SIG-M5 treated with dmso at 0.1 percent for 504 hours (cell line): ENCODE data around the gene SHOC2.
A peak's percentile ranks its signal among the peaks of the same experiment; 100 is the strongest.
"Not testable (repeated sequence)": the region's sequence is repeated elsewhere in the genome, so short reads cannot be mapped to it uniquely, and the experiment has no call there.

Experiments used
- DNase-seq: peaks from one replicate; lab custom pipeline; 2025; ENCODE audit not compliant: unreplicated experiment; lab: John Stamatoyannopoulos, UW

SHOC2 gene

DNA sequence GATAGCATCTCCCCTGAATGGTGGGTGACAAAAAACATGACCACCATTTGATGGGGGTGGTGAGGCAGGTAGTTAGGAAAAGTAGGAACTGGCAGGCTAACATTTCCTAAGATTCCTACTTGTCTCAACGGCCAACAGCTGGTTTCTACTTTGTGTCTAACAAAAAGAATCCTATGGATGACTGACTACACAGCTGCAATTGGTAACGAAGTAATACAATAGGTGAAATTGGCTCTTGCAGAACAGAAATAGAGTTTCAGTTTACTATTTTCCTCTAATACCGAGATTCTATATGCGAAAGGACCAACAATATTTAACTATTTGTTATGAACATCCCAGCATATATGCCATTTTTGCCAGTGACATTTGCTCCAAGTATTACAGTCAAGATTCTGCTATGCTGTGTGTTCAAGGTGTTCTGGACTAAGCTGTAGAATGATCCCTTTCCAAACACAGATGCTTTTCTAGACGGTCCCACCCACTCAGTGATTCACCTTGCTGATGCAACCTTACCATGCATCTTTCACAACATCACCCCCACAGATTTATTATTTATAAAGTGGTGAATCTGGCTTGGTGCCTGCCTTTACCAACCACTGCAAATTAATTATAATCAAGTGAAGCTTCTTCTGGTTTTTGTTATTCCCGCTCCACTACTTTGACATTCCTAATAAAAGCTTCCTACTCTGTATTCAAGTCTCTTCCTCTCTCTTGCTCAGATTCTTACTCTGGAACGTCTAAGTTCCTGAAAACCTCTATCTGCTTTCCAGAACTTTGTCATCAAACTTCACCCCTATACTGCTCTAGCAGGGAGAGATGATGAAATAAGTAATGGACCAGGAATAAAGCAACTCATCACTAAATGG, 17.2 kb upstream of the SHOC2 start:
- no peak for DNase-seq

DNA sequence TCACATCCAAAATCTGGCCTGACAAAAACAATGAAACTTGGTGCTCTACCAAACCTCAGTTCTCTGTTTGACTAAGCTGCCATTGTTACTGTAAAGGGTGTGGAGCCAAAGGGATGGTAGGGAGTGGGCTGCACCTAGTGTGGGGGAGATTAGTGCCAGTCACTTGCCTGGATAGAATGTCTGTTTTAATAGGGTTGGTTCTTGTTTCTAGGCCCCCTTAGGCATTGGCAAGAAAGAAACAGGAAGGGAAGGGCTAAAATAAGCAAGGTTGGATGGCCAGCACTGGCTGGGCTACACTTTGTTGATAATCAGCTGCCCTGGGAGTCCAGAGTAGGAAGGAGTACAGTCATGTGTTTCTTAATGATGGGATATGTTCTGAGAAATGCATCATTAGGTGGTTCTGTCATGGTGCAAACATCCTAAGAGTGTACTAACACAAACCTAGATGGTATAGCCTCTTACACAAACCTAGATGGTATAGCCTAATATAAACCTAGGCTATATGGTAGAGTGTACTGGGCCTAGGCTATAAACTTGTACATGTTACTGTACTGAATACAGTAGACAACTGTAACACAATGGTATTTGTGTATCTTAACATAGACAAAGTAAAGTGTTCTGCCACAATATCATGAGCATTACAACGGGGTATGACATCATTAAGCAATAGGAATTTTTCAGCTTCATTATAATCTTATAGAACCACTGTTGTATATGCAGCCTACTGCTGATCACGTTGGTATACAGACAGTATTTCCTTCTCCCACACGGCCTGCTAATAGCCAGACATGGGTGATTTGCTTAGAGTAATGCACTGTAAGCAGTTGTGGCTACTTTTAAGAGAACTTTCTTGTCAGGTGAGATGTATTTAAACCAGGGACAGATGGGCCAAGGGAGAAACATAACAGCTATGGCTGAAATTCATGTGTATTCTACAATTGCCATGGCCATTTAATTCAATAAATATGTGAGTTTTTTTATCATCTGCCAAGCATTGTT, 15.8 kb upstream of the SHOC2 start:
- no peak for DNase-seq

DNA sequence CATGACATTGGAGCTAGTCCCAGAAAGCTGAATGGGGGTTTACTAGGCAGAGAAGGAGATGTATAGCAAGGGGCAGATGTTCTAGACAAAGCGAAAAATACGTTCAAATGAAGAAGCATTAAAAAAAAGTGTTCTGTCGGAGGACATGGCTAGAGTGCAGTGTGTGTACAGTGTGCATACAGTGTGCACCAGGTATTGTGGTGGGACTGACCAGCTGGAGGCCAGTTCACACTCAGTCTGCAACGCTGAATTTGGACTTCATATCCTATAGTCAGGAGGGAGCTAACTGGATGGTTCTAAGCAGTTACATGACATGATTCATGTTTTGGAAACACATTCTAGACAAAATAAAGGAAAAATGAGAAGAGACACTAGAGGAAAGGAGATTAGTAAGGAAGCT, 9.3 kb upstream of the SHOC2 start:
- no peak for DNase-seq

DNA sequence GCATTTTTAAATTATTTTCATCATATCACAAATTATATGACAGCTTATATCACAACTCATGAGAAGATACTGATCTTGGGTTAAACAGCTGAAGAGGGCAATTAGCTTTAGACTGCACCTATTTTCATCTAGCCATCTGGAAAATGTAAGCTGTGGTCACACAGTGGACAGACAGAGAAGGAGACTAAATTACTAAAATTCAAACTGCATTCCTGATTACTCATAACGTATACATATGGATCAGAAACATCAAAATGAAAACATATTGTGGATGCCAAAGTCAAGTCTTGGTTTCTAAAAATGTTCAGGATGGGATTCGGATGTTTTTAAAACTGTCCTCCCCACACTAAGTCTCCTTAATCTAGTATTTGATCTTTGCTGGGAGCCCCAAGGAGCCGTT, 7.0 kb upstream of the SHOC2 start:
- DNase-seq, result no peak

DNA sequence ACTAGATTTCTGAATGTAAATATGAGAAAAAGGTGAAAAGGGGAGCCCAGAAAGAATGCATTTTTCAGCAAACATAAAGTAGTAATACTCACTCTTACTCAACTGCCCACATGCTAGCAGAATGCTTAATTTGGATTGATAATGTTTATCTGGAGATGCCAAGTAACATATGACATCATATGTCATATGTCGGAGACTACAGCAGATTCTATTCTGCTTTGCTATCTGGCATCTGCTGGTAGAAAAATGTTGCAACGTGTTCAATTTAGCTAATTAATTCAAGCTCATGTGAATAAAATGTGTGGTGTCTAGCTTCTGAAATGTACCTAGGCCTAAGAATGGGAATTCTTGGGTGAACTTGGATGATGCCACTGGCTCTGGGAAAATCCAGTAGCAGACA, 5.0 kb upstream of the SHOC2 start:
- no peak for DNase-seq

DNA sequence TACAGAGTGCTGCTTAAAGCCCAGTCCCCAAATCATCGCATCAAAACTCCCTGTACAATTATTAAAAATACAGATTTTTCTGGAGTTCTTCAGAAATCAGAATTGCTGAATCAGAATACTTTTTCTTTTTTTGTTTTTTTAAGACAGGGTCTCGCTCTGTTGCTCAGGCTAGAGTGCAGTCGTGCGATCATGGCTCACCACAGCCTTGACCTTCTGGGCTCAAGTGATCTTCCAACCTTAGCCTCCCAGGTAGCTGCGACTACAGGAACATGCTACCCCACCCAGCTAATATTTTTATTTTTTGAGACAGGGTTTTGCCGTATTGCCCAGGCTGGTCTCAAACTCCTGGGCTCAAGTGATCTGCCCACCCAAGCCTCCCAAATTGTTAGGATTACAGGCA, 4.4 kb upstream of the SHOC2 start:
- no peak for DNase-seq

DNA sequence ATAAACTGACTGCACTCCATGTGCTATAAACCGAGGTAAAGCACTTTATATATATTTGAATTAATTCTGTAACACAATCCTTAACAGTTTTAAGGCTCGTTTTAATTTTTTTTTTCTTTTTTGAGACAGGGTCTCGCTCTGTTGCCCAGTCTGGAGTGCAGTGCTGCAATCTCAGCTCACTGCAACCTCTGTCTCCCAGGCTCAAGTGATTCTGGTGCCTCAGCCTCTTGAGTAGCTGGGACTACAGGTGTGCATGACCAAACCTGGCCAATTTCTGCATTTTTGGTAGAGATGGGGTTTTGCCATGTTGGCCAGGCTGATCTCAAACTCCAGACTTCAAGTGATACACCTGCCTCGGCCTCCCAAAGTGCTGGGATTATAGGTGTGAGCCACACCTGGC, 3.8 kb upstream of the SHOC2 start:
- not testable (repeated sequence) for DNase-seq

DNA sequence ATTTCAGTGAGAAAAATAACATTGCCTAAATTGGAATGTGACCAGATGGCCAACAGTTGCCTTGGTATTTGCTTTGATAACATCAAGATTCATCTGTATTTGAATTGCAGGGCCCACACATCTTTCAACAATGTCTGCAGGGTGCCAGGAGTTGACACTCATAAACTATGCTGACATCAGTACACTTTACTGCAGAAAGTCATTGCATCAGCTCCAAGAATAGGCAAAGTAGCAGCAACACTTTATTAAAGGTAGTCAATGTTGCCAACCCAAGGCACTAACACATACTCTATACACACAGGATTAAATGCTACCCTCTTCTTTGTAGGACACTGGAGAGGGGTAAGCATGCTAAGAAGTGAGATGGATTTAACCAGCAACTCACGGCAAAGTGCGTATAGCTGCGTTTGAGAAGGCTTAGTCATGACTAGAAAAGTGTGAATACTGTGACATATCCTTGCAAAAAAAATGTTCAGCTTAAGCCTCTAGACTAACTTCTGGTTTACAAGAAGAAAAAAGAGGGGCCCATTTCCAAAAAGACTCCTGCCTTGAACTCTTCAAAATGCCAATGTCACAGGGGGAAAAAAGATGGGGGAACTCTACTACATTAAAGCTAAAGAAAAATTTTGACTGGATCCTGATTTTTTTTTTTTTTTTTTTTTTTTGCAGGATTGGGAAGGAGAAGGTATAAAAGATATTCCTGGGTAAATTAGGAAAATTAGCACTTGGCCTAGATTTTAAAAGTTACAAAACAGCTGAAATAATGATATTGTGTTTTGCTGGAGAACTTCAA, 2.7 kb upstream of the SHOC2 start:
- peak; percentile 31 for DNase-seq

DNA sequence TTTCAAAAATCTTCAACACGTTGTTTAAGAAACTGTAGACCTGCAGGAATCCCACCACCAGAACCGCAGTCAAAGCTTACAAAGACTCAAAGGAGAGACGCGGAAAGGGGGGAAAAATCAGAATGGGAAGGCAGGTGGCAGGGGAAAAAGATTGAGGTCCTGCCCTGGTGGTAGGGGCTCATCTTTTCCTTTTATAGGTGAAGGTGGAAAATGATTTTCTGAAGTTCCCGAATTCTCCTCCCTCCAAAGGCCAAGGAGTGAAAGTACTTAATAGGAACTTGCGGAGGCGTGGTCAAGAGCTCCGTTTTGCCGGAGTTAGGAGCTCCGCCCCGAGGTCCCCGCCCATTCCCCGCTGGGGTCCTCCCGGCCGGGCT, 1.1 kb upstream of the SHOC2 start:
- peak; percentile 85 for DNase-seq

DNA sequence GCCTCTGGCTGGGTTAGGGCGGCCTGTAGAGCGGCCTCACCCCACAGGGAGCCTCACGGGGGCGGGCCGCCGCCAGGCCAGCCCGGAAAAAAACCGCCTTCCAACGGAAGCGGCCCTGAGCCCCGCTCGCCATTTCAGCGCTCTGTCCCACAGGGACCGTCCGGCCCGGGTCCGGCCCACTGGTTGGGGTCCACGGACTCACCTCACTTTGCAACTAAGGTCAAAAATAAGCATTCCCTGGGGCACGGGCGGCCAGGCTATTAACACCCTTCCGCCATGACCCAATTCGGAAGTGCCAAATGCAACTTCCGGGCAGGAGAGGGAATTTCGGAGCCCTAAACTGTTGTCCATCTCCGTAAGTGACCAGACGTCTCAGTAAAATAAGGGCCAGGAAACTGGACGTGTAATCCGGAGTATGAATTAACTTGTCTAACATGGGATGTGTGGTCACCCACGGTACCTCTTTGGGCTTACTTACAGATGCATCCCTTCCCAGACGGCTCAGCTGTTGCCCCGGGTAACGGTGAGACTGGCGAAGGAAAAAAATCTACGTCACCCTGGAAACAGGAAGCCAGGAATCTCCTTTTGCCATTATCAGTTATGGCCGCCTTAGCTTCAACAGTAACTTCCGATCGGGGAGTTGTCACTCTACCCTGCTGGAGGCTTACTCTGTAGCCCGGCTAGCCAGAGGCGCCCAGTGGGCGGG, 608 bp upstream of the SHOC2 start, which contains the start of gene BBIP1:
Gene BBIP1, minus strand, starts transcription at position 538 of the 706 bp plus-strand sequence. CDS start 1,023 bp downstream, outside the sequence.
- DNase-seq, result peak; percentile 99

DNA sequence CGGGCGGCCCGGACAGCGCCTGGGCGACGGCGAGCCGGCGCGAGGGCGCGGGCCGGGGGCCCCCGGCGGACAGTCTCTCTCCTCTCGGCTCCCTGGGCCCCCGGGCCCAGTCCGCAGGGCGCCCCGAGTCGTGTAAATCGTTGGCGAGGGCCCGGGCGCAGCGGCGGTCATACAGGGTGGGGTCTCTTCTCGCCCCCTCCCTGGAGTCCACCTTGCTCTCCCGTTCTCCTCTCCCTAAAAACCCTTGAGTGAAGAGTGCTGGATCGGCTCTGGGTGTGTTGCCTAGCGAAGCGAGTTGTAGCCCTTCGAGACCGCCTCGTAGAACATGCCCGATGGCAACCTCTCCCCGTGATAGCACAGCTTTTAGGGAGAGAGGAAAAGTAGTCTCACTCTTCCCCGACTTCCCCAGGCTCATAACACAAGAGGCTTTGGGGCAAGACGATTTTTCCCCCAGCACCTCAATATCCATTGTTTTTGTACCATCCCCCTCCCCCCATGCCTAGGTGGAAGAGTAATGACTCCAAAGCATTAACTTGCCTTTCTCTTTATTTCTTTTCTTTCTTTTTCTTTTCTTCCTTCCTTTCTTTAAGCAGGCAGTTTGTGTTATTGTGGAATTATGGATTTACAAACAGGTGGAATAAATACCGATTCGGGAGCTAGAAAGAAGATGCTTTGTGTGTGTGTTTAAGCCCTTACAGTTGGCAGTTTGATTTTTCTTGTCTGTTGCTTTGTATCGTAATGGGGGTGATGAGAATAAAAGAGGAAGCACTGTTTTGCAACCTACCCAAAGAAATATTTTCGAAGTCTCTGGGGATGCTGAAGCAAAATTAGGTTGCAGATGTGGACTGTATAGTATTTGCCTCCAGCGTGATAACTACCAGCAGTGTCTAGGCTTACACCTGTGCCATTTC, 822 bp downstream of the SHOC2 start:
- peak; percentile 92 for DNase-seq

DNA sequence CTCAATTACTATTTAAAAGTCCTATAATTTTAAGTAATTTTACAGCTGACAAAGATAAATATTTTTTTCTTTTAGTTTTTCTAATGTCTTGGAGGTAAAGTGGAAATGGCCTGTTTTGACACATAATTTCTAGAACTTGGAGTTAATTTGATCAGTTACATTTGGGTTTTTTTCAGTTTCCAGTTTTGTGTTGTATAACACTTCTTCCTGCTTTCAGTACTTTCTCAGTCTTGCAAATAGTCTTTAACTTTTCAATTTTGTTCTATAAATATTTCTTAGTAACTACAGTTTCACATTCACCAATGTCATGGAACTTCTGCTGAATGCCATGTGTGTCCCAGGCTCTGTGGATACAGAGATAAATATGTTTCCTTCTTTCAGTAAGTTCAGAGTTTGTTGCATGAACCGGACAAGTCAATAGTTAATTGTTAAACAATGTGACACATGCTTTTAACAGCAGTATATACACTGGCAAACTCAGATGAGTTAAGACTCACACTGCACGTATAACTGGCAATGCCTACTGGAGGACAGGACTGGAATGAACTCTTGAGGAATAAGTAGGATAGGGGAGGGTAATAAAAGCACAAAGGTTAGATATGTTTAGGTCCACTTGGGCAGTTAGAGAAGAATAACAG, 4.6 kb downstream of the SHOC2 start:
- no peak for DNase-seq

DNA sequence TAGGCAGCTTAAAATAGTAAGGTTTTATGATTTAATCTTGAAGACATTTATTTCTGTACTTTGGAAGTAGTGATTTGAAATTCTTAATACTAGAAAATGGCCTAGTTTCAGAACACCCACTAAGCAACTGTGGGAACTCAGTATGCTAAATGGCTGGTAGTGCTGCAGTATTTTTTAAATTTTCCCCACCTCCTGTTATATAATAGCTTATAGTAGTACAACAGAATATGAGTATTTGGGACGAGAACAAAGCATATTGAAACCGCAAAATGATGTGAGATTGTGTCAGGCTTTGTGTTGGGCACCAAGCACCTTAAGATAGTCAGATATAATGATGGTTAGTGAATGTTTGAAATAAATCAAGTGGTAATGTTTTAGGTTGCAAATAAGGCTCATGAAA, 8.1 kb downstream of the SHOC2 start:
- no peak for DNase-seq

DNA sequence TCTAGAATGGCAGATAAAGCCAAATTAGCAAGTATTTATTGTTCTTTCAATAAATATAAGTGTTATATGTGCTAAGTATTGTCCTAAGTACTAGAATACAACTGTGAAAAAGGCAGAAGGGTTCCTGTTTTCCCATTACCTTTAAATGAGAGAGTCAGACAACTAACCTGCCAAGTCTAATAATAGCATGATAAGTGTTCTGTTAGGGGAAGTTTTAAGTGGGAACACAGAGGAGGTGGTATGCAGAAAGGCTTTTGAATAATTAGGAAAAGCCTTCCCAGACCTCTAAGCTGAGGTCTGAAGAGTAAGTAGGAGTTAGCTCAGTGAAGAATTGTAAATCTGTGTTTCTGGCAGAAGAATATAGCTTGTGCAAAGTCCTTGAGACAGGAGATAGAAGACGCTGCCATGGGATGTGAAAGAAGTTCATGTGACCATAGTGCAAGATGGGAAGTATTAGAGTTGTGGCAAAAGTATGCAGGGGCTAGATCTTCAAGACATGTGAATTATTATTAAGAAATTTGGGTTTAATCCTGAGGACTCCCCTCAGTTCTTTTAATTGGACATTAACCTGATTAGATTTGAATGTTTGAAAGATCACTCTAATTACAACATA, 12.5 kb downstream of the SHOC2 start:
- DNase-seq, result no peak

DNA sequence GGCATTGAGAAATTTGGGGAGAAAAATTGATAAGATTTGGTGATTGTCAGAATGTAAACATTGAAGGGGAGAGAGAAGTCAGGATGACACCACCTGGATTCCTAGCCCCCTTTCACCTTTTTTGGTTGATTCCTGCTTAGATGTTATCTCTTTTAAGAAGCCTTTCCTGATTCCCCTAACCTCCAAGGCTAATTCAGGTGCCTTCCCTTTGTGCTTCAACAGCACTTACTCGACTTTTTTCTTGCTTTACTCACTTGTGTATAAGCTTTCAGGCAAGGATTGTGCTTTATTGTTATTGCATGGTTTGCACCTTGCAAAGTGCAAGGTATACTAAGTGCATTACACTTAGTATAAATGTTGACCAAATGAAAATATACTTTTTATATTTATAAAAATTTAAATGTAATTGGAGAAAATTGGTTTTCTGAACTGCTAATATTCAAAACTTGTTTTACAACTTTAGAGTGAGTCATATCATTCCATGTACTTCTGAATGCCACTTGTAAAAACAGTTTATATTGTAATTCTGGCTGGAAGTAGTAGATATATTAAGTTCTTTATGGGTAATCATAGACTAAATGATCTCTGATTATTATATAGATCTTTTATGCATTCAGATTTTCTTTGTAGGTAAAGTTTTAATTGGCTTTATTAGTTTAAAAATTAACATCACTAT, 13.2 kb downstream of the SHOC2 start:
- no peak for DNase-seq

DNA sequence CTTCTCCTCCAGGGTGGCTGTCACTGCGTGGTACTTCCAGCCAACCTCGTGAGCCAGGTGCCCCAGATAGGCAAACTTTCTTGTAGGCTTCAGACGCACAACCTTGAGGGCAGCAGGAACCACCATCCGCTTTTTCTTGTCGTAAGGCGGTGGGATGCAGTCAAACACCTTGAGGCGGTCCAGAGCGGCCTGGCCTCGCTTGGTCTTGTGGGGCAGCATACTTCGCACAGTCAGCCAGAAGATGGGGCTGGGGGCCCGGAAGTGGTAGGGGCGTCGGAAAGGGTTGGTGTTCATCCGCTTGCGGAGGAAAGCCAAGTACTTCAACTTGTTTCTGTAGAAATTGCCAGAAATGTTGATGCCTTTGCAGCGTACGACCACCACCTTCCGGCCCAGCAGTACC, 17.4 kb downstream of the SHOC2 start:
- DNase-seq, result no peak

DNA sequence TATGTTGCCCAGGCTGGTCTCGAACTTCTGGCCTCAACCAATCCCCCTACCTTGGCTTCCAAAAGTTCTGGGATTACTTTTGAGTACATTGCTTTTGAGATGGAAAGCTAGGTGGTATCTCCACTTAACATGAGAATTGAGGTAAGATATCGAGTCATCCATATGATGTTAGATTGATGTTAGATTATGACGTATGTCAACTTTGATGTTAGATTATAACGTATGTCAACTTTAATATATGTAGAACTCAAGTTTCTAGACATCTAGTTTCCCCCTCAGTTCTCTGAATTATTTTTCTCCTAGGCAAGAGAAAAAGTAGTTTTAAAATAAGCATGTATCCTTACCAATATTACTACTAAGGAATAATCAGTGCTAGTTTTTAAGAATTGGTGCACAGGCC, 20.0 kb downstream of the SHOC2 start:
- no peak for DNase-seq
